ENCODE results near the gene CYFIP2. TPM values are rescaled to one million over a fixed set of nuclear protein-coding genes. Genes with fewer than 3 reads are reported as not detected.

CYFIP2 gene
- total RNA-seq (16.4 and 27.6 TPM in 2 replicates), polyA plus RNA-seq (5.0 and 6.5 TPM in 2 replicates), polyA minus RNA-seq (ENCODE audit: low replicate concordance) (39.4 and 44.8 TPM in 2 replicates)
- polyA plus RNA-seq (2012) = 5.8 and 11.6 TPM in 2 replicates

GRCh38 chr5:157265714-157266285 lies at the start of gene CYFIP2:
TSS of gene CYFIP2 (plus strand) at chr5:157266123. CDS start at chr5:157285362, 19,239 bp downstream.
- H3K9ac ChIP-seq (ENCODE audit: insufficient read depth, low read length) = peak within 1 kb of the TSS; percentile 30
- no peaks in the 10 kb centered on the region for H3K9me3 ChIP-seq (ENCODE audit: control insufficient read depth, insufficient read depth, low read depth, low read length)
- H2AFZ ChIP-seq (ENCODE audit: low read length) = peak within 1 kb of the TSS; percentile 90
- H3K4me1 ChIP-seq (ENCODE audit: control insufficient read depth, extremely low read depth, insufficient read depth, low read length) = no peaks in the 10 kb centered on the region
- H3K79me2 ChIP-seq (ENCODE audit: control insufficient read depth, insufficient read depth, low read length) = no peaks in the 10 kb centered on the region
- H3K4me2 ChIP-seq (ENCODE audit: extremely low read depth, insufficient read depth, low read length) = peak within 1 kb of the TSS; percentile 82
- peaks cover 6% of the 10 kb centered on the region for H3K27me3 ChIP-seq (ENCODE audit: control insufficient read depth, insufficient read depth, low read length)
- TF ChIP-seq EZH2 (IDR thresholded peaks at IDR 0.05; ENCODE audit: low read length, missing control alignments) = no peak
- H3K36me3 ChIP-seq (ENCODE audit: control insufficient read depth, insufficient read depth, low read length) = no peaks in the 10 kb centered on the region
- H3K27ac ChIP-seq (ENCODE audit: insufficient read depth, low read length) = no peak within 1 kb of the TSS
- peak within 1 kb of the TSS; percentile 38 to 66 (median 53) for H3K4me3 ChIP-seq (replicated peaks in 1 of 4; ENCODE audit: control extremely low read depth in 1 of 4, insufficient read depth in 1 of 4, low read depth in 3 of 4, low read length in 4 of 4)
- H4K20me1 ChIP-seq (ENCODE audit: control insufficient read depth, extremely low read depth, insufficient read depth, low read length) = no peaks in the 10 kb centered on the region
- peak; percentile 7 to 23 for DNase-seq (ENCODE audit: low read depth in 2 of 2)

DNA sequence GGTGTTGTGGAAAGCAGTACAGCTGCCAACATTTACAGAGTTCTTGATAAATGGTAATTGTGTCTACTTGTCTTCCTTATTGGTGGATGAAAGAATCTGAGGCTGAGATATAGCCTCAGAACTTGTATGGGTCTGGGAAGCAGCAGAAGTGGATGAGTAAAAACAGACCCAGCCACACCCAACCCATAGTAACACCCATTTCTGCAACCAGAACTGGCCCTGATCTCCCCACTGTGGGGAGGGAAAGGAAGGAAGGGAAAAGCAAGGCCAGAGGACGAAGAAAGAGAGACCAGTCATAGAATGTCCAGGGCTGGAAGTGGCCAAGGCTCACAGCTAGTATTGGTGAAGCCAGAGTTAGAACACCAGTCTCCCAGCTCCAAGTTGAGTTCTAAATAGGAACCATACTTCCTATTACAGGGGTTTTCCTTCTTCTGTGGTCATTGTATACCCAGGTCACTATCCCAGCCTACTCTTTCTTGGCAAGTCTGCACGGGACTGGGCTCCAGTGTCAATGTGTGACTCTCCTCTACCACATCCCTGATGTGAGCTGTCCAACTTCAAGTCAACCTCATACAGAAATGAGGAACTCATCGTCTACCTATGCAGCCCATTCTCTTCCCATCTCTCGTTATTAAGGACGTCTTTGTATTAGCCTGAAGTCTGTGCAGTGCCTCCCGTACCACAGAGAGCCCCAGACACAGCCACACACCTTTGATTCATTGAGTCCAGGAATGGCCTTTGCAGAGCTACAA lies 49.4 kb upstream of the CYFIP2 start:
- DNase-seq (ENCODE audit: low read depth in 2 of 2) = no peak
- no peak for TF ChIP-seq EZH2 (IDR thresholded peaks at IDR 0.05; ENCODE audit: low read length, missing control alignments)
- TF ChIP-seq, protein P1, sequence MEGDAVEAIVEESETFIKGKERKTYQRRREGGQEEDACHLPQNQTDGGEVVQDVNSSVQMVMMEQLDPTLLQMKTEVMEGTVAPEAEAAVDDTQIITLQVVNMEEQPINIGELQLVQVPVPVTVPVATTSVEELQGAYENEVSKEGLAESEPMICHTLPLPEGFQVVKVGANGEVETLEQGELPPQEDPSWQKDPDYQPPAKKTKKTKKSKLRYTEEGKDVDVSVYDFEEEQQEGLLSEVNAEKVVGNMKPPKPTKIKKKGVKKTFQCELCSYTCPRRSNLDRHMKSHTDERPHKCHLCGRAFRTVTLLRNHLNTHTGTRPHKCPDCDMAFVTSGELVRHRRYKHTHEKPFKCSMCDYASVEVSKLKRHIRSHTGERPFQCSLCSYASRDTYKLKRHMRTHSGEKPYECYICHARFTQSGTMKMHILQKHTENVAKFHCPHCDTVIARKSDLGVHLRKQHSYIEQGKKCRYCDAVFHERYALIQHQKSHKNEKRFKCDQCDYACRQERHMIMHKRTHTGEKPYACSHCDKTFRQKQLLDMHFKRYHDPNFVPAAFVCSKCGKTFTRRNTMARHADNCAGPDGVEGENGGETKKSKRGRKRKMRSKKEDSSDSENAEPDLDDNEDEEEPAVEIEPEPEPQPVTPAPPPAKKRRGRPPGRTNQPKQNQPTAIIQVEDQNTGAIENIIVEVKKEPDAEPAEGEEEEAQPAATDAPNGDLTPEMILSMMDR (conservative IDR thresholded peaks at IDR 0.05 in 1 of 2, IDR thresholded peaks at IDR 0.05 in 1 of 2; ENCODE audit: low read depth in 1 of 2, low read length in 2 of 2) = no peak
- no peak overlapping the region for H2AFZ ChIP-seq (ENCODE audit: low read length)
- H3K36me3 ChIP-seq (ENCODE audit: control insufficient read depth, insufficient read depth, low read length) = no peaks in the 10 kb centered on the region
- no peaks in the 10 kb centered on the region for H3K27me3 ChIP-seq (ENCODE audit: control insufficient read depth, insufficient read depth, low read length)
- no peaks in the 10 kb centered on the region for H3K4me1 ChIP-seq (ENCODE audit: control insufficient read depth, extremely low read depth, insufficient read depth, low read length)
- no peak overlapping the region for H3K27ac ChIP-seq (ENCODE audit: insufficient read depth, low read length)
- no peak overlapping the region for H3K4me3 ChIP-seq (replicated peaks in 1 of 4; ENCODE audit: control extremely low read depth in 1 of 4, insufficient read depth in 1 of 4, low read depth in 3 of 4, low read length in 4 of 4)
- no peaks in the 10 kb centered on the region for H3K79me2 ChIP-seq (ENCODE audit: control insufficient read depth, insufficient read depth, low read length)
- H4K20me1 ChIP-seq (ENCODE audit: control insufficient read depth, extremely low read depth, insufficient read depth, low read length) = no peaks in the 10 kb centered on the region
- H3K9ac ChIP-seq (ENCODE audit: insufficient read depth, low read length) = no peak overlapping the region
- H3K4me2 ChIP-seq (ENCODE audit: extremely low read depth, insufficient read depth, low read length) = no peak overlapping the region
- H3K9me3 ChIP-seq (ENCODE audit: control insufficient read depth, insufficient read depth, low read depth, low read length) = no peaks in the 10 kb centered on the region

DNA sequence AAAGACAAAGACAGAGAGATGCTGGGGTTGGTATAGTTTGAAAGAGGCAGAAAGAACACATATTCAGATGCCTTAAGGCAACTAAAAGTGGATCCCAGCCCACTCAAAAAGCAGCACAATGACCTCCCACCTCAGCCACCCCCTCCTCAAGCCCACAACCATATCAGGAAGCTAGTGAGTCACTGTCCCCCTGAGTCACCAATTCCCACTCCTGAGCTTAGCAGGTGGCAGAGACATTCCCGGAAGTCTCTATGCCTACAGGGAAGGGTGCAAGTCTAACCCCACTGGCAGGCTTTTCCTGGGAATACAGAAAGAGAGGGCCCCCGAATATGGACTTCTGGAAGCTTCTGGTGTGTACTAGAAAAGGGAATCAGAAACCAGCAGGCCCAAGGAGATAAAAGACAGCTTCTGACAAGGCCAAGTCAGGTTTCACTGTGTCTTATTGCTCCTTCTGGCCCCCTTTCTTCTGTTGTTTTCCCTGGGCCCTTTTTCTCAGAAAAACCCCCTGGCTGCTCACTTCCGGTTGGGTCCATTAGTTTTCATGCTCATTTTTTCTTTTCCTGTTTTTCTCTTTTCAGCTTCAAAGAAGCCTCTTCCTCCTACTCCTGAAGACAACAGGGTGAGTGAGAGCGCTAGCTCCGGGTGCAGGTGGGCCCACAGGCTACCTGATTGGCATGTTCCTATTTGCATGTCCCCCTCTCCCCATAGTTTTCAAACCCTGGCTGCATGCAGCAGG lies 48.5 kb upstream of the CYFIP2 start:
- no peak overlapping the region for H3K9ac ChIP-seq (ENCODE audit: insufficient read depth, low read length)
- H3K79me2 ChIP-seq (ENCODE audit: control insufficient read depth, insufficient read depth, low read length) = no peaks in the 10 kb centered on the region

More for the DNA sequence above, 48.5 kb upstream of the CYFIP2 start:
- TF ChIP-seq, protein P1 (conservative IDR thresholded peaks at IDR 0.05 in 1 of 2, IDR thresholded peaks at IDR 0.05 in 1 of 2; ENCODE audit: low read depth in 1 of 2, low read length in 2 of 2) = no peak
- TF ChIP-seq EZH2 (IDR thresholded peaks at IDR 0.05; ENCODE audit: low read length, missing control alignments) = no peak
- Histone ChIP-seq H3K27ac (ENCODE audit: insufficient read depth, low read length) (no peak overlapping the region), H3K4me1 (ENCODE audit: control insufficient read depth, extremely low read depth, insufficient read depth, low read length) (no peaks in the 10 kb centered on the region), H4K20me1 (ENCODE audit: control insufficient read depth, extremely low read depth, insufficient read depth, low read length) (no peaks in the 10 kb centered on the region), H3K4me2 (ENCODE audit: extremely low read depth, insufficient read depth, low read length) (no peak overlapping the region), H3K36me3 (ENCODE audit: control insufficient read depth, insufficient read depth, low read length) (no peaks in the 10 kb centered on the region), H3K4me3 (replicated peaks in 1 of 4; ENCODE audit: control extremely low read depth in 1 of 4, insufficient read depth in 1 of 4, low read depth in 3 of 4, low read length in 4 of 4) (no peak overlapping the region), H3K27me3 (ENCODE audit: control insufficient read depth, insufficient read depth, low read length) (no peaks in the 10 kb centered on the region), H3K9me3 (ENCODE audit: control insufficient read depth, insufficient read depth, low read depth, low read length) (no peaks in the 10 kb centered on the region), H2AFZ (ENCODE audit: low read length) (no peak overlapping the region)
- no peak for DNase-seq (ENCODE audit: low read depth in 2 of 2)

Measured in fibroblast of lung (primary cell).